Gastroesophageal sphincter (tissue), 4 donors: ENCODE data around the gene GPATCH4. TPM values are rescaled to one million over a fixed set of nuclear protein-coding genes. Genes with fewer than 3 reads are reported as not detected.
"Not testable (repeated sequence)": the region's sequence is repeated elsewhere in the genome, so short reads cannot be mapped to it uniquely, and the experiment has no call there.

ENCODE experiments used
- ATAC-seq: fragments of 150-250 bp; one replicate; pipeline ENCODE4 v1.9.1; 2016; ENCODE audit warnings: mild to moderate bottlenecking, moderate library complexity
- H3K27ac ChIP-seq, 4 donors: fragments of 200-600 bp; sonication (generic) in 3 of 4; 1 replicate in 3 of 4; 2 replicates in 1 of 4; pipeline ENCODE4 v1.5.1; 2016 to 2019
- H3K27me3 ChIP-seq: fragments of 200-600 bp; sonication (generic); one replicate; pipeline ENCODE4 v1.5.1; 2019
- H3K36me3 ChIP-seq, 2 donors: fragments of 200-600 bp; sonication (generic); one replicate each; pipeline ENCODE4 v1.5.1; 2019; ENCODE audit warnings: control low read depth in 1 of 2
- H3K4me1 ChIP-seq, 3 donors: fragments of 200-600 bp; sonication (generic); 1 replicate in 2 of 3; 2 replicates in 1 of 3; pipeline ENCODE4 v1.5.1; 2016 to 2019; ENCODE audit warnings: control low read depth in 2 of 3
- H3K4me3 ChIP-seq, 2 donors: fragments of 200-600 bp; sonication (generic); one replicate each; pipeline ENCODE4 v1.5.1; 2019; ENCODE audit warnings: mild to moderate bottlenecking in 1 of 2, moderate library complexity in 1 of 2
- H3K9me3 ChIP-seq, 3 donors: fragments of 200-600 bp; sonication (generic); one replicate each; pipeline ENCODE4 v1.5.1; 2017 to 2019; ENCODE audit warnings: control low read depth in 2 of 3
- CTCF ChIP-seq, 4 experiments: fragments of 200-600 bp in 2 of 4; fragments of 450-650 bp in 2 of 4; sonication (generic) in 1 of 4; IDR thresholded peaks; one replicate each; pipeline ENCODE4 v1.5.1; 2017 to 2019; ENCODE audit warnings: antibody characterized with exemption in 4 of 4, mild to moderate bottlenecking in 2 of 4, moderate library complexity in 2 of 4
- EP300 ChIP-seq: sonication (generic); formaldehyde crosslinking; IDR thresholded peaks from one replicate; pipeline ENCODE4 v1.6.1; 2017; ENCODE audit warnings: antibody characterized with exemption, mild to moderate bottlenecking
- POLR2A ChIP-seq, 2 donors: fragments of 450-650 bp; IDR thresholded peaks; one replicate each; pipeline ENCODE4 v1.6.1; 2017; ENCODE audit warnings: antibody characterized with exemption in 2 of 2, mild to moderate bottlenecking in 2 of 2, moderate library complexity in 1 of 2
- POLR2AphosphoS5 ChIP-seq: sonication (generic); formaldehyde crosslinking; IDR thresholded peaks from one replicate; pipeline ENCODE4 v1.6.1; 2017; ENCODE audit warnings: antibody characterized with exemption
- WGBS, 2 donors: methylation state at CpG; one replicate each; pipeline ENCODE4 v1.1.5; 2018; ENCODE audit warnings: low coverage in 1 of 2; 5-methylcytosine and 5-hydroxymethylcytosine counted together
- total RNA-seq, 4 donors: library from RNA; depleted of rRNA; stranded (reverse); fragments of >200 nt; gene quantifications; one replicate each; pipeline ENCODE4 v1.1.0, GENCODE V29; 2016

The GPATCH4 gene
- total RNA-seq, 4 donors from 2014 or later = 18.4 to 37.2 (median 24.0) TPM

GRCh38 chr1:156591181-156591431 is 10.2 kb downstream of the GPATCH4 start:
- Histone ChIP-seq H3K27me3 (no peaks in the 10 kb centered on the region), H3K36me3 (peaks cover 0 to 36% of the 10 kb centered on the region in 2 donors), H3K27ac (peak overlapping the region; percentile 70 to 91 (median 86)), H3K4me1 (peaks cover 0 to 24% (median 5%) of the 10 kb centered on the region in 3 donors), H3K4me3 (peak overlapping the region; percentile 80 to 83), H3K9me3 (no peaks in the 10 kb centered on the region)
- no peak for ATAC-seq
- WGBS, 2 donors = 9 to 15% methylated on average over 5 to 6 of the region's 6 CpGs
- TF ChIP-seq POLR2AphosphoS5 (no peak), EP300 (no peak), POLR2A (IDR thresholded peaks at IDR 0.05) (no peak)

- Histone ChIP-seq H3K36me3 (peaks cover 0 to 30% of the 10 kb centered on the region in 2 donors), H3K4me1 (peaks cover 0 to 24% (median 5%) of the 10 kb centered on the region in 3 donors), H3K4me3 (peak overlapping the region in 1 of 2 donors; percentile 80), H3K9me3 (no peaks in the 10 kb centered on the region), H3K27me3 (no peaks in the 10 kb centered on the region), H3K27ac (peak overlapping the region; percentile 70 to 91 (median 86))
- ATAC-seq = no peak
- no peak for TF ChIP-seq CTCF (IDR thresholded peaks at IDR 0.05)
- TF ChIP-seq EP300 = no peak
- no peak for TF ChIP-seq POLR2AphosphoS5
- no peak for TF ChIP-seq POLR2A (IDR thresholded peaks at IDR 0.05)
- WGBS, 2 donors = 68 to 80% methylated on average over 5 to 7 of the region's 10 CpGs
Observed at GRCh38 chr1:156590326-156591180, 10.7 kb downstream of the GPATCH4 start.

- no peaks in the 10 kb centered on the region for H3K9me3 ChIP-seq
- ATAC-seq = no peak
- peaks cover 0 to 20% of the 10 kb centered on the region in 2 donors for H3K36me3 ChIP-seq
- H3K27me3 ChIP-seq = no peaks in the 10 kb centered on the region
- TF ChIP-seq EP300 = no peak
- no peak for TF ChIP-seq CTCF (IDR thresholded peaks at IDR 0.05)
- no peak for TF ChIP-seq POLR2A (IDR thresholded peaks at IDR 0.05)
- no peak overlapping the region for H3K27ac ChIP-seq
- H3K4me3 ChIP-seq = no peak overlapping the region
- H3K4me1 ChIP-seq = peaks cover 0 to 24% (median 5%) of the 10 kb centered on the region in 3 donors
- WGBS, 2 donors = 60 to 81% methylated on average over 3 to 4 of the region's 5 CpGs
Observed at GRCh38 chr1:156589546-156589945, 11.7 kb downstream of the GPATCH4 start.

GRCh38 chr1:156587927-156588326 is 13.4 kb downstream of the GPATCH4 start:
- H3K27ac ChIP-seq, H3K36me3 ChIP-seq, ATAC-seq, H3K27me3 ChIP-seq, H3K9me3 ChIP-seq, H3K4me3 ChIP-seq: not testable (repeated sequence)
- 96 to 100% methylated on average over 2 to 5 of the region's 8 CpGs for WGBS, 2 donors
- peaks cover 0 to 31% (median 5%) of the 10 kb centered on the region in 3 donors for H3K4me1 ChIP-seq

GRCh38 chr1:156586892-156587477 is 14.3 kb downstream of the GPATCH4 start:
- WGBS, 2 donors = 80 to 100% methylated on average over 1 to 2 of the region's 3 CpGs
- TF ChIP-seq CTCF (IDR thresholded peaks at IDR 0.05) (no peak), POLR2AphosphoS5 (no peak), POLR2A (IDR thresholded peaks at IDR 0.05) (no peak), EP300 (no peak)
- Histone ChIP-seq H3K27me3 (no peaks in the 10 kb centered on the region), H3K9me3 (no peaks in the 10 kb centered on the region), H3K36me3 (no peaks in the 10 kb centered on the region), H3K4me1 (peaks cover 0 to 22% (median 2%) of the 10 kb centered on the region in 3 donors), H3K4me3 (no peak overlapping the region), H3K27ac (no peak overlapping the region)
- no peak for ATAC-seq

GRCh38 chr1:156586323-156586722 is 15.0 kb downstream of the GPATCH4 start:
- no peaks in the 10 kb centered on the region for H3K9me3 ChIP-seq
- ATAC-seq = no peak
- WGBS, 2 donors = 0 to 60% methylated on average over 1 of the region's 4 CpGs
- TF ChIP-seq POLR2A (IDR thresholded peaks at IDR 0.05) = no peak
- H3K4me3 ChIP-seq = no peak overlapping the region
- H3K27ac ChIP-seq = no peak overlapping the region
- H3K36me3 ChIP-seq = no peaks in the 10 kb centered on the region
- peaks cover 0 to 19% (median 2%) of the 10 kb centered on the region in 3 donors for H3K4me1 ChIP-seq
- H3K27me3 ChIP-seq = no peaks in the 10 kb centered on the region
